Kidney capillary endothelial cell (primary cell): ENCODE measurements around the gene CHAF1A.

Experiments
- DNase-seq: peaks from one replicate; pipeline ENCODE4 v3.0.0-alpha.2; 2018; ENCODE audit warnings: low spot score

The CHAF1A gene

GRCh38 chr19:4379383-4380253, 22.8 kb upstream of the CHAF1A start:
- DNase-seq = no peak

- no peak for DNase-seq
Measured at GRCh38 chr19:4380254-4380727, 22.1 kb upstream of the CHAF1A start.

GRCh38 chr19:4385291-4386040, 17.0 kb upstream of the CHAF1A start:
- no peak for DNase-seq

- peak; percentile 73 for DNase-seq
Measured at GRCh38 chr19:4386041-4386782, 16.2 kb upstream of the CHAF1A start.

GRCh38 chr19:4388337-4389063, 13.9 kb upstream of the CHAF1A start:
- DNase-seq = no peak

- DNase-seq = no peak
Measured at GRCh38 chr19:4389064-4389375, 13.4 kb upstream of the CHAF1A start.

GRCh38 chr19:4389511-4390016, 12.9 kb upstream of the CHAF1A start:
- DNase-seq = no peak

GRCh38 chr19:4390017-4390566, 12.3 kb upstream of the CHAF1A start:
- peak; percentile 89 for DNase-seq

GRCh38 chr19:4390567-4391305, 11.7 kb upstream of the CHAF1A start:
- DNase-seq = no peak

- no peak for DNase-seq
Measured at GRCh38 chr19:4391306-4391693, 11.1 kb upstream of the CHAF1A start.

- peak; percentile 98 for DNase-seq
Measured at GRCh38 chr19:4391701-4392483, 10.5 kb upstream of the CHAF1A start.

- DNase-seq = no peak
Measured at GRCh38 chr19:4393947-4394590, 8.4 kb upstream of the CHAF1A start.

GRCh38 chr19:4396949-4397783, 5.3 kb upstream of the CHAF1A start:
- DNase-seq = no peak

GRCh38 chr19:4399812-4400134, 2.7 kb upstream of the CHAF1A start:
- DNase-seq = no peak

- peak; percentile 85 for DNase-seq
Measured at GRCh38 chr19:4400135-4400936, 2.1 kb upstream of the CHAF1A start, which contains the start of gene SH3GL1. SH3GL1 (minus strand) TSS chr19:4400547; CDS start chr19:4400368, 179 bp downstream.

GRCh38 chr19:4401769-4402170, 670 bp upstream of the CHAF1A start:
- DNase-seq = no peak

GRCh38 chr19:4403005-4403761, 743 bp downstream of the CHAF1A start:
- DNase-seq = no peak
